ENCODE results near the gene FHOD3. TPM values are rescaled to one million over a fixed set of nuclear protein-coding genes. Genes with fewer than 3 reads are reported as not detected.

FHOD3 gene
- total RNA-seq, 1 donor: 13.0 TPM

DNA sequence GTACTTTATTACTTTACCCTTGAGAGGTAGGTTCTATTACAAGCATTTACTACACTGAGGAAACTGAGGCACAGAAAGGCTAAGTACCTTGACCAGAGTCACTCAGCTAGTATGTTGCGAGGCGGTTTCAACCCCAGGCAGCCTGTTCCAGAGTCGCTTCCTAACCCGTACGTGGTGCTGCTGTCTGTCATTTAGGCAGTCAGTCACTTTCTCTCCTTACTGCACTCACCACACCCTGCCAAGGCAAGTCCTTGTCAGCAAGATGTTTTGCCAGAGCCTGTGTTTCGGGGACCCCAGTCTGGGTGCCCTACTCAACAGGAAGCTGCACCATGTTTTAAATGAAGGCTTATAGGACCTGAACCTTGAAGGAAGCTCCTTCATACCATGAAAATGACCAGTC is 356.4 kb downstream of the FHOD3 start:
- H3K4me1 ChIP-seq (ENCODE audit: insufficient read depth, low read length): no peaks in the 10 kb centered on the region
- no peak overlapping the region for H2AFZ ChIP-seq (ENCODE audit: low read length)
- no peaks in the 10 kb centered on the region for H4K20me1 ChIP-seq (ENCODE audit: insufficient read depth, low read length)
- H3K27ac ChIP-seq (ENCODE audit: low read depth, low read length): no peak overlapping the region
- no peak overlapping the region for H3K4me3 ChIP-seq (ENCODE audit: insufficient read depth, low read length)
- DNase-seq (ENCODE audit: insufficient read length, low spot score, missing footprints): no peak
- H3K9me3 ChIP-seq (ENCODE audit: low read depth, low read length): no peaks in the 10 kb centered on the region
- H3K27me3 ChIP-seq (ENCODE audit: insufficient read depth, low read length): no peaks in the 10 kb centered on the region
- H3K79me2 ChIP-seq (ENCODE audit: insufficient read depth, low read length): no peaks in the 10 kb centered on the region
- H3K36me3 ChIP-seq (ENCODE audit: insufficient read depth, low read length): no peaks in the 10 kb centered on the region
- TF ChIP-seq, protein P1, sequence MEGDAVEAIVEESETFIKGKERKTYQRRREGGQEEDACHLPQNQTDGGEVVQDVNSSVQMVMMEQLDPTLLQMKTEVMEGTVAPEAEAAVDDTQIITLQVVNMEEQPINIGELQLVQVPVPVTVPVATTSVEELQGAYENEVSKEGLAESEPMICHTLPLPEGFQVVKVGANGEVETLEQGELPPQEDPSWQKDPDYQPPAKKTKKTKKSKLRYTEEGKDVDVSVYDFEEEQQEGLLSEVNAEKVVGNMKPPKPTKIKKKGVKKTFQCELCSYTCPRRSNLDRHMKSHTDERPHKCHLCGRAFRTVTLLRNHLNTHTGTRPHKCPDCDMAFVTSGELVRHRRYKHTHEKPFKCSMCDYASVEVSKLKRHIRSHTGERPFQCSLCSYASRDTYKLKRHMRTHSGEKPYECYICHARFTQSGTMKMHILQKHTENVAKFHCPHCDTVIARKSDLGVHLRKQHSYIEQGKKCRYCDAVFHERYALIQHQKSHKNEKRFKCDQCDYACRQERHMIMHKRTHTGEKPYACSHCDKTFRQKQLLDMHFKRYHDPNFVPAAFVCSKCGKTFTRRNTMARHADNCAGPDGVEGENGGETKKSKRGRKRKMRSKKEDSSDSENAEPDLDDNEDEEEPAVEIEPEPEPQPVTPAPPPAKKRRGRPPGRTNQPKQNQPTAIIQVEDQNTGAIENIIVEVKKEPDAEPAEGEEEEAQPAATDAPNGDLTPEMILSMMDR (IDR thresholded peaks at IDR 0.05; ENCODE audit: extremely low read depth, low read depth, low read length): no peak
- H3K4me2 ChIP-seq (ENCODE audit: insufficient read depth, low read length): no peak overlapping the region

DNA sequence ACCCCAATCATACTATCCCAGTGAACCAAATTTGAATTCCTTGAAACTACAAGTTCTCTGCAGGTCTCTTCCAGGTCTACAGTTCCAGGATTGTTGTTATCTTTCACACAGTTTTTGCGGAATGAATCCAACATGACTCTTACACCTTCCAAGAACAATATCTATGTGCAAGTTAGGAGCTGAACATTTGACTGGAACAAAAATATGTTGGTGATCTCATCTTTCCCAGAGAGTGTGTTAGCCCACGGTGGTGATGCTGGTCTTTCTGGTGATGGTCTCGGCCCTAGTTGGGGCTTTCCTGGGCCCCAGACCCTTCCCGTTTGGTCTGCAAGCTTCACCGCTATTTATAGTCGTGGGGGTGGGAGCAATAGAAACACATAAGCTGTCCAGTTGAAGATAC is 357.6 kb downstream of the FHOD3 start:
- Histone ChIP-seq H2AFZ (ENCODE audit: low read length) (no peak overlapping the region), H3K79me2 (ENCODE audit: insufficient read depth, low read length) (no peaks in the 10 kb centered on the region), H3K27me3 (ENCODE audit: insufficient read depth, low read length) (no peaks in the 10 kb centered on the region), H3K36me3 (ENCODE audit: insufficient read depth, low read length) (no peaks in the 10 kb centered on the region), H4K20me1 (ENCODE audit: insufficient read depth, low read length) (no peaks in the 10 kb centered on the region), H3K4me2 (ENCODE audit: insufficient read depth, low read length) (no peak overlapping the region), H3K27ac (ENCODE audit: low read depth, low read length) (no peak overlapping the region), H3K4me1 (ENCODE audit: insufficient read depth, low read length) (no peaks in the 10 kb centered on the region), H3K4me3 (ENCODE audit: insufficient read depth, low read length) (no peak overlapping the region), H3K9me3 (ENCODE audit: low read depth, low read length) (no peaks in the 10 kb centered on the region)
- TF ChIP-seq, protein P1 (IDR thresholded peaks at IDR 0.05; ENCODE audit: extremely low read depth, low read depth, low read length): no peak
- no peak for DNase-seq (ENCODE audit: insufficient read length, low spot score, missing footprints)

DNA sequence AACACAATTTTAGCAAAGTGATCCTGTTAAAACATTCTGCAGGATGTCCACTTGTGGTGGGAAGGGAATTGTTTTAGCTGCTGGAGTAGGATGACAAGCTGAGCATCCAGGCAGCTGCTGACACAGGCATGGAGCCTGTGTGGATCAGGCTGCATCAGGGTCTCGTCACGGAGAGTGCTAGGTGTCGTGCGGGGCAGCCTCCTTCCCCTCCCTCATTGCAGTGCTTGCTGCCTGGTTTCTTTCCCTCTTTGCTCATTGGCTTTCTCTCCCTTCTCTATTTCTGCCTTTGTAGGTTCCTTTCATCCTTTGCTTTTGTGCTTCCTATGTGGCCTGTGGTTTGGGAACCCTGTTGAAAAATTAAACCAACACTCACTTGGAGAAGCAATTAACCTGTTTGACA is 358.4 kb downstream of the FHOD3 start:
- TF ChIP-seq, protein P1 (IDR thresholded peaks at IDR 0.05; ENCODE audit: extremely low read depth, low read depth, low read length): no peak
- no peak for DNase-seq (ENCODE audit: insufficient read length, low spot score, missing footprints)
- H3K4me2 ChIP-seq (ENCODE audit: insufficient read depth, low read length): no peak overlapping the region
- H2AFZ ChIP-seq (ENCODE audit: low read length): no peak overlapping the region
- no peaks in the 10 kb centered on the region for H3K27me3 ChIP-seq (ENCODE audit: insufficient read depth, low read length)
- no peak overlapping the region for H3K27ac ChIP-seq (ENCODE audit: low read depth, low read length)
- H3K79me2 ChIP-seq (ENCODE audit: insufficient read depth, low read length): no peaks in the 10 kb centered on the region
- H3K36me3 ChIP-seq (ENCODE audit: insufficient read depth, low read length): no peaks in the 10 kb centered on the region
- H4K20me1 ChIP-seq (ENCODE audit: insufficient read depth, low read length): no peaks in the 10 kb centered on the region
- H3K4me3 ChIP-seq (ENCODE audit: insufficient read depth, low read length): no peak overlapping the region
- H3K4me1 ChIP-seq (ENCODE audit: insufficient read depth, low read length): no peaks in the 10 kb centered on the region
- H3K9me3 ChIP-seq (ENCODE audit: low read depth, low read length): no peaks in the 10 kb centered on the region

DNA sequence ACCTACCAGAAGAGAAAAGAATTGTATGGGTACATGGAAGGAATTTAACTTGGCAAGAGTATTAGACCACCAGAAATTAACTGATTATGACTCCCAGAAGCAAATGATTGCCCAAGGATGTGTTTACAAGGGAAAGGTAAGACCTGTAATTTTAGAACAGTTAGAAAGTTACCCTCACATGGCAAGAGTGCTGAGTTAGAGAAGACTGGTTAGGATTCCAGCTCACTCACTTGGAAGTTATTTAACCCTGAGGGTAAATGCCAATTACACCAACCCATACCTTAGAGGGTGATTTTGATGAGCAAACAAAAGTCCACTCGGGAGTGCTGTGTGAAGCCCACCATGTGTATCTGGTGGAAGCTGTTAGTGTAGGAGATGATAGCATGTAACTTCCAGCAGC is 361.1 kb downstream of the FHOD3 start:
- TF ChIP-seq, protein P1 (IDR thresholded peaks at IDR 0.05; ENCODE audit: extremely low read depth, low read depth, low read length): no peak
- H3K9me3 ChIP-seq (ENCODE audit: low read depth, low read length): no peaks in the 10 kb centered on the region
- DNase-seq (ENCODE audit: insufficient read length, low spot score, missing footprints): no peak

More for the DNA sequence above, 361.1 kb downstream of the FHOD3 start:
- Histone ChIP-seq H3K4me1 (ENCODE audit: insufficient read depth, low read length) (no peaks in the 10 kb centered on the region), H3K79me2 (ENCODE audit: insufficient read depth, low read length) (no peaks in the 10 kb centered on the region), H3K27ac (ENCODE audit: low read depth, low read length) (no peak overlapping the region), H3K4me2 (ENCODE audit: insufficient read depth, low read length) (no peak overlapping the region), H4K20me1 (ENCODE audit: insufficient read depth, low read length) (no peaks in the 10 kb centered on the region), H3K4me3 (ENCODE audit: insufficient read depth, low read length) (no peak overlapping the region), H2AFZ (ENCODE audit: low read length) (no peak overlapping the region), H3K36me3 (ENCODE audit: insufficient read depth, low read length) (no peaks in the 10 kb centered on the region), H3K27me3 (ENCODE audit: insufficient read depth, low read length) (no peaks in the 10 kb centered on the region)
